HCT116 (cell line): ENCODE measurements around the gene CDX1. TPM values are rescaled to one million over a fixed set of nuclear protein-coding genes. Genes with fewer than 3 reads are reported as not detected.

ENCODE experiments used
- ATAC-seq: fragments of 200-7000 bp; cut with Tn5 transposase; 2 replicates; pipeline ENCODE4 v1.9.1; 2020; ENCODE audit warnings: mild to moderate bottlenecking, moderate library complexity
- BruUV-seq: library from RNA; stranded (reverse); fragments of 400-500 nt; replicated peaks from 2 replicates; lab custom pipeline; 2021; lab: Mats Ljungman, UMichigan
- CTCF ChIA-PET: fragments of 300-600 bp; sonication (Branson Sonifier 250); formaldehyde crosslinking; loops from one replicate; lab custom pipeline; 2021; ENCODE audit warnings: antibody characterized with exemption; lab: Charles Lee
- POLR2A ChIA-PET: fragments of 300-600, 350-600 bp; sonication (Branson Sonifier 250); formaldehyde crosslinking; loops from one replicate; lab custom pipeline; 2021; ENCODE audit warnings: antibody characterized with exemption; lab: Charles Lee
- RAD21 ChIA-PET, 2 experiments: fragments of 300-600 bp; sonication (Branson Sonifier 250); formaldehyde crosslinking; loops; one replicate each; lab custom pipeline; 2023; ENCODE audit warnings: low total read pairs in 2 of 2; ENCODE audit not compliant: uncharacterized antibody in 2 of 2, unreplicated experiment in 2 of 2, low non-redundant PET in 1 of 2; lab: Charles Lee
- DNase-seq: peaks from one replicate; pipeline ENCODE4 v3.0.0-alpha.2; 2010; ENCODE audit warnings: low read depth, low spot score
- H2AFZ ChIP-seq: fragments of 200-600 bp; shearing (Covaris generic), sonication (generic); 2 replicates; pipeline ENCODE4 v1.6.1; 2017; ENCODE audit warnings: low read depth, mixed run types, mixed read lengths, antibody characterized with exemption, low read length; ENCODE audit not compliant: poor library complexity, severe bottlenecking
- H3K27ac ChIP-seq: 2 replicates; pipeline ENCODE4 v1.5.1; 2012; ENCODE audit warnings: low read depth, low read length
- H3K27me3 ChIP-seq: fragments of 200-600 bp; sonication (generic); 2 replicates; pipeline ENCODE4 v1.6.1; 2016; ENCODE audit warnings: mixed run types, low read length, mixed read lengths; ENCODE audit not compliant: insufficient read depth
- H3K36me3 ChIP-seq, 2 experiments: fragments of 200-500 bp in 1 of 2; fragments of 200-600 bp in 1 of 2; sonication (Bioruptor generic) in 1 of 2; sonication (generic) in 1 of 2; 2 replicates each; pipeline versions ENCODE4 v1.5.1 to v1.6.1; 2014 to 2016; ENCODE audit warnings: low read length in 2 of 2, inconsistent platforms in 1 of 2, mixed read lengths in 1 of 2, mixed run types in 1 of 2; ENCODE audit not compliant: insufficient read depth in 2 of 2, control insufficient read depth in 1 of 2
- H3K4me1 ChIP-seq, 2 experiments: fragments of 200-600 bp in 1 of 2; sonication (generic) in 1 of 2; 2 replicates each; pipeline versions ENCODE4 v1.5.1 to v1.6.1; 2012 to 2017; ENCODE audit warnings: low read length in 2 of 2, inconsistent platforms in 1 of 2, mild to moderate bottlenecking in 1 of 2, mixed read lengths in 1 of 2, mixed run types in 1 of 2, moderate library complexity in 1 of 2; ENCODE audit not compliant: insufficient read depth in 2 of 2, control insufficient read depth in 1 of 2
- H3K4me2 ChIP-seq: fragments of 200-600 bp; sonication (generic); 2 replicates; pipeline ENCODE4 v1.6.1; 2017; ENCODE audit warnings: mixed run types, low read length, mixed read lengths
- H3K4me3 ChIP-seq, 2 experiments: fragments of 200-600 bp in 1 of 2; sonication (generic) in 1 of 2; replicated peaks in 1 of 2; 2 replicates each; pipeline ENCODE4 v1.5.1; 2011 to 2016; ENCODE audit warnings: low read length in 2 of 2, control low read depth in 1 of 2, low read depth in 1 of 2, mild to moderate bottlenecking in 1 of 2, mixed read lengths in 1 of 2, mixed run types in 1 of 2
- H3K79me2 ChIP-seq: fragments of 200-600 bp; sonication (generic); 2 replicates; pipeline ENCODE4 v1.6.1; 2017; ENCODE audit warnings: mild to moderate bottlenecking, mixed run types, low read length, moderate library complexity, mixed read lengths; ENCODE audit not compliant: insufficient read depth
- H3K9ac ChIP-seq: fragments of 200-600 bp; sonication (generic); 2 replicates; pipeline ENCODE4 v1.6.1; 2016; ENCODE audit warnings: low read length, mixed read lengths
- H3K9me2 ChIP-seq: fragments of 200-600 bp; sonication (generic), shearing (Covaris generic); 2 replicates; pipeline ENCODE4 v1.6.1; 2017; ENCODE audit warnings: mixed run types, mild to moderate bottlenecking, moderate library complexity; ENCODE audit not compliant: insufficient read depth
- H3K9me3 ChIP-seq, 2 experiments: fragments of 200-500 bp in 1 of 2; fragments of 200-600 bp in 1 of 2; sonication (Bioruptor generic) in 1 of 2; sonication (generic) in 1 of 2; 2 replicates each; pipeline ENCODE4 v1.6.1; 2014 to 2017; ENCODE audit warnings: low read length in 2 of 2, mixed read lengths in 2 of 2, inconsistent platforms in 1 of 2, low read depth in 1 of 2, mild to moderate bottlenecking in 1 of 2, mixed run types in 1 of 2, moderate library complexity in 1 of 2; ENCODE audit not compliant: control insufficient read depth in 1 of 2, insufficient read depth in 1 of 2
- H4K20me1 ChIP-seq: fragments of 200-600 bp; sonication (generic), shearing (Covaris generic); 2 replicates; pipeline ENCODE4 v1.6.1; 2017; ENCODE audit warnings: mixed run types, mild to moderate bottlenecking, moderate library complexity; ENCODE audit not compliant: insufficient read depth
- ATF3 ChIP-seq: IDR thresholded peaks from 2 replicates; pipeline ENCODE4 v1.6.1; 2012
- CEBPB ChIP-seq: IDR thresholded peaks from 2 replicates; pipeline ENCODE4 v1.6.1; 2012; ENCODE audit warnings: low read depth
- EGR1 ChIP-seq: IDR thresholded peaks from 2 replicates; pipeline ENCODE4 v1.6.1; 2012; ENCODE audit warnings: low read depth
- ELF1 ChIP-seq: IDR thresholded peaks from 2 replicates; pipeline ENCODE4 v1.6.1; 2012; ENCODE audit warnings: low read depth, borderline replicate concordance
- EZH2 ChIP-seq: fragments of 200-600 bp; sonication (generic); IDR thresholded peaks from 2 replicates; pipeline ENCODE4 v1.6.1; 2017; ENCODE audit warnings: antibody characterized with exemption, mixed run types
- EZH2phosphoT487 ChIP-seq: fragments of 200-600 bp; IDR thresholded peaks from 2 replicates; pipeline ENCODE4 v1.6.1; 2018; ENCODE audit warnings: antibody characterized with exemption, borderline replicate concordance
- FOSL1 ChIP-seq: IDR thresholded peaks from 2 replicates; pipeline ENCODE4 v1.6.1; 2012; ENCODE audit warnings: low read depth
- JUND ChIP-seq: IDR thresholded peaks from 2 replicates; pipeline ENCODE4 v1.6.1; 2012
- POLR2AphosphoS5 ChIP-seq: IDR thresholded peaks from 2 replicates; pipeline ENCODE4 v1.6.1; 2011; ENCODE audit warnings: mild to moderate bottlenecking, low read depth, low read length, moderate library complexity
- RAD21 ChIP-seq: IDR thresholded peaks from 2 replicates; pipeline ENCODE4 v1.6.1; 2012; ENCODE audit warnings: low read depth, mild to moderate bottlenecking
- SIN3A ChIP-seq: IDR thresholded peaks from 2 replicates; pipeline ENCODE4 v1.6.1; 2012; ENCODE audit warnings: low read depth
- SP1 ChIP-seq: IDR thresholded peaks from 2 replicates; pipeline ENCODE4 v1.6.1; 2012; ENCODE audit warnings: low read depth
- SRF ChIP-seq: IDR thresholded peaks from 2 replicates; pipeline ENCODE4 v1.6.1; 2012; ENCODE audit warnings: low read depth
- YY1 ChIP-seq: IDR thresholded peaks from 2 replicates; pipeline ENCODE4 v1.6.1; 2011; ENCODE audit warnings: low read length, low read depth, moderate library complexity, mild to moderate bottlenecking; ENCODE audit not compliant: insufficient replicate concordance; ENCODE audit errors: extremely low read depth
- ZFX ChIP-seq: fragments of 450-650 bp; IDR thresholded peaks from 2 replicates; pipeline ENCODE4 v1.6.1; 2017
- intact Hi-C: fragments of 100-400 bp; cut with micrococcal nuclease; formaldehyde crosslinking; loops from 2 replicates; pipeline ENCODE4 v1.10.0; 2022
- total RNA-seq: library from RNA; stranded (reverse); gene quantifications from one replicate; pipeline ENCODE4 v1.2.1, GENCODE V29; 2021; ENCODE audit not compliant: unreplicated experiment
- TF ChIP-seq, protein P1 (sequence below): IDR thresholded peaks from 2 replicates; pipeline ENCODE4 v1.6.1; 2011; ENCODE audit warnings: mild to moderate bottlenecking, low read length, moderate library complexity; ENCODE audit not compliant: insufficient replicate concordance; ENCODE audit errors: extremely low read depth

Gene CDX1
- total RNA-seq, 1 experiment from 2014 or later: not detected

GRCh38 chr5:150189326-150189725, 22.7 kb downstream of the CDX1 start:
- TF ChIP-seq SIN3A (no peak), CEBPB (no peak)
- no peaks in the 10 kb centered on the region for H3K9me2 ChIP-seq
- ATAC-seq (no peak), DNase-seq (no peak)
- ChIA-PET RAD21 (no interaction called here), POLR2A (no interaction called here), CTCF (no interaction called here)
- peaks cover 0 to 7% of the 10 kb centered on the region in 2 experiments; a peak in 1 of 4 replicates for H3K4me1 ChIP-seq
- H3K36me3 ChIP-seq: no peaks in the 10 kb centered on the region
- no peak overlapping the region for H3K27ac ChIP-seq
- no peak overlapping the region for H2AFZ ChIP-seq
- no peaks in the 10 kb centered on the region; the same call in 1 of the 2 replicates for H3K27me3 ChIP-seq
- BruUV-seq: no TSS peak
- no peak overlapping the region for H3K4me3 ChIP-seq
- no peaks in the 10 kb centered on the region for H3K79me2 ChIP-seq
- intact Hi-C loops: no loop called here
- H3K9me3 ChIP-seq: no peaks in the 10 kb centered on the region
- H3K9ac ChIP-seq: no peak overlapping the region
- H4K20me1 ChIP-seq: no peaks in the 10 kb centered on the region
- no peak overlapping the region for H3K4me2 ChIP-seq

DNA sequence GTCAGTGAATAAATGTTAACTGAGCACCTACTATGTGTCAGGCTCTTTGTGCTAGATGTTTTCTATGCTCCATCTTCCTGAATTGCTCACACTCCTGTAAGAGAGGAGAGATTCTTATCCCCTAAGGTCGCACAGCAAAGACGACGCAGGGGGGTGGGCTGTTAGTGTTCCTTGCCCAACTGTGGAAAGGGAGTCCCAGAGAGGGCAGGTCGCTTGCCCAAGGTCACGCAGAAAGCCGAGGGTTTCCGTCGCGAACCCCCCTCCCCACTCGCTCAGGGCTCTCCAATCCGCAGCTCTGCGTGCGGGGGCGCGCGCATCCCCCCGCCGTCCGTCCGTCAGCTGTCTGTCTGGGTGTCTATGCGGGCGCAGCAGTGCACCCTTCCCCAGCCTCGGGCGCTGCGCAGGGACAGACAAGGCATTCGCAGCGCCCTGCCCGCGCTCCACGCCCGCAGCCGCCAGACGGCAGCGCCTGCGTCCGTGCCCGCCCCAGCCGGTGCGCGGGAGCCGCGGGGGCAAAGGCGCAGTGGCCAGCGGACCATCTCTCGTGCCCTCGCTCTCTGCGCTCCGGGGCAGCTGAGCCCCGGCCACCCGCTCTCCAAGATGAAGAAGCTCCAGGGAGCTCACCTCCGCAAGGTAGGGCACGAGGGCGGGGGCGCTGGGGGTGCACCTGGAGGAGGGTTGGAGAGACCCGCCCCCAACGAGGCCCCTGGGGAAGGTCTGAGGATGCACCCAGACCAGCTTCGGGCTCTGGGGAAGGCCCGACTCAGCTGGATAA, 23.3 kb downstream of the CDX1 start, which contains the start of gene SLC6A7:
Gene SLC6A7, plus strand, starts transcription at position 335 of the 775 bp plus-strand sequence. Its CDS starts 266 bp downstream, at position 601.
- Histone ChIP-seq H3K4me3 (no peak within 1 kb of the TSS), H3K27ac (no peak within 1 kb of the TSS), H3K27me3 (no peaks in the 10 kb centered on the region; the same call in 1 of the 2 replicates), H3K79me2 (no peaks in the 10 kb centered on the region), H3K4me2 (no peak within 1 kb of the TSS), H3K4me1 (peaks cover 0 to 7% of the 10 kb centered on the region in 2 experiments; a peak in 1 of 4 replicates), H3K9me2 (no peaks in the 10 kb centered on the region), H3K9ac (no peak within 1 kb of the TSS), H3K36me3 (no peaks in the 10 kb centered on the region), H3K9me3 (no peaks in the 10 kb centered on the region), H4K20me1 (no peaks in the 10 kb centered on the region), H2AFZ (no peak within 1 kb of the TSS)
- ChIA-PET POLR2A (no interaction called here), CTCF (no interaction called here), RAD21 (no interaction called here)
- ATAC-seq: no peak
- intact Hi-C loops: no loop called here
- no TSS peak for BruUV-seq
- DNase-seq: no peak
- TF ChIP-seq JUND (no peak), FOSL1 (no peak), SRF (no peak), EZH2 (no peak), POLR2AphosphoS5 (no peak), SP1 (no peak), RAD21 (no peak), EGR1 (no peak), ELF1 (no peak), ZFX (no peak), YY1 (no peak), EZH2phosphoT487 (no peak), ATF3 (no peak)
- TF ChIP-seq, protein P1, sequence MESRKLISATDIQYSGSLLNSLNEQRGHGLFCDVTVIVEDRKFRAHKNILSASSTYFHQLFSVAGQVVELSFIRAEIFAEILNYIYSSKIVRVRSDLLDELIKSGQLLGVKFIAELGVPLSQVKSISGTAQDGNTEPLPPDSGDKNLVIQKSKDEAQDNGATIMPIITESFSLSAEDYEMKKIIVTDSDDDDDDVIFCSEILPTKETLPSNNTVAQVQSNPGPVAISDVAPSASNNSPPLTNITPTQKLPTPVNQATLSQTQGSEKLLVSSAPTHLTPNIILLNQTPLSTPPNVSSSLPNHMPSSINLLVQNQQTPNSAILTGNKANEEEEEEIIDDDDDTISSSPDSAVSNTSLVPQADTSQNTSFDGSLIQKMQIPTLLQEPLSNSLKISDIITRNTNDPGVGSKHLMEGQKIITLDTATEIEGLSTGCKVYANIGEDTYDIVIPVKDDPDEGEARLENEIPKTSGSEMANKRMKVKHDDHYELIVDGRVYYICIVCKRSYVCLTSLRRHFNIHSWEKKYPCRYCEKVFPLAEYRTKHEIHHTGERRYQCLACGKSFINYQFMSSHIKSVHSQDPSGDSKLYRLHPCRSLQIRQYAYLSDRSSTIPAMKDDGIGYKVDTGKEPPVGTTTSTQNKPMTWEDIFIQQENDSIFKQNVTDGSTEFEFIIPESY: no peak
